DMS153 (cell line): ENCODE measurements around the gene TPT1.
A peak's percentile ranks its signal among the peaks of the same experiment; 100 is the strongest.
"Not testable (repeated sequence)": the region's sequence is repeated elsewhere in the genome, so short reads cannot be mapped to it uniquely, and the experiment has no call there.

ENCODE experiments used
- DNase-seq: peaks from one replicate; lab custom pipeline; 2025; lab: John Stamatoyannopoulos, UW

TPT1 gene

DNA sequence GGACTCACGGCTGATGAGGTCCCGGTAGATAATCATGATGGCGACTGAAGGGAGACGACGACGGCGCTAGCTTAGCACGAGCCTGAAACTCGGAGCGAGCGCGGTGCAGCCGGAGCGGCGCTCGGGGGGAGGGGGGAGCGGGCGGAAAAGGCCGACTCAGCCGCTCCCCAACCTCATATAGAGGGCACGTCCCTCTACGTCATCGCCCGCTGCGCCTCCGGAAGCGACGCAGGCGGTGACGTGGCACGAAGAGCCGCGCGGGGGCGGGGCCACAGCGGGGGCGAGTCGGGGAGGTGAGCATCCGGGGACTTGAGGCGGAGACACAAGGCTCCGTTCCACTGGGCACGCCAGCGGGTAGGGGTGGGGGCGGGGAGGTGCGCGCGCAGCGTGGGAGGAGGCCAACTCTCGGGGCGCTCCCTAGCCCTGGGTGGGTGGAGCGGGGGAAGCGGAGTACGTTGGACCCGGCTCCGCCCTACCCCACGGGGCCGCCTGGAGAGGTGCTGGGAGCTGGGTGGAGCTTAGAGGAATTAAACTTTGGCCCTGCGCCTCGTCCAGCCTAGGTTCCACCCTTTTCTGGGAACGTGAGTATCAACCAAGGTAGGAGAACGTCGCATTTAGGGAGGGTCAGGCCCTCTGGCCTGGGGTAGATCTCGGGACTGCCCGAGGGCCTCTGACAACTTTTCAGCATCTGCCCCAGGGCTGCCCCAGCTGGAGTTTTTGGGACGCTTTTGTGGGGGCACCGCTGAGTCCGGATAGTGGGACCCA lies at the start of gene TPT1:
Gene TPT1 (minus strand): TSS at position 150 of the 765 bp plus-strand sequence. CDS start 114 bp downstream, at position 36.
- DNase-seq, result peak; percentile 97

- not testable (repeated sequence) for DNase-seq
These were observed 49.4 kb upstream of the TPT1 start for GRCh38 chr13:45390348-45390747.

DNA sequence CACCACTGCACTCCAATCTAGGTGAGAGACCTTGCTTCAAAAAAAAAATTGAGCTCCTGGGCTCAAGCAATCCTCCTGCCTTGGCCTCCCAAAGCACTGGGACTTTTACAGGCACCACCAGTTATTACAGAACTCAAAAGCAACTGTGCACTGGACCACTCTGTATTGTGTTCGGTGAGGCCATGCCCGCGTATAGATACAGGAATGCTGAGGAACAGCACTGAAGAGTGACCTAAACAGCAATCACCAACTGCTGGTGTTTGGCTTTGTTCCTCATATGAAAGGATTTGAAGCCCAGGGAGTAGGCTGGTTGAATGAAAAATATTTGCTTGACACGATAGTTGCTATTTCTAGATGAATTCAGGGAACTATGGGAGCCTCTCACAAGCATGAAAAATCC lies 47.7 kb upstream of the TPT1 start:
- DNase-seq, result no peak

DNA sequence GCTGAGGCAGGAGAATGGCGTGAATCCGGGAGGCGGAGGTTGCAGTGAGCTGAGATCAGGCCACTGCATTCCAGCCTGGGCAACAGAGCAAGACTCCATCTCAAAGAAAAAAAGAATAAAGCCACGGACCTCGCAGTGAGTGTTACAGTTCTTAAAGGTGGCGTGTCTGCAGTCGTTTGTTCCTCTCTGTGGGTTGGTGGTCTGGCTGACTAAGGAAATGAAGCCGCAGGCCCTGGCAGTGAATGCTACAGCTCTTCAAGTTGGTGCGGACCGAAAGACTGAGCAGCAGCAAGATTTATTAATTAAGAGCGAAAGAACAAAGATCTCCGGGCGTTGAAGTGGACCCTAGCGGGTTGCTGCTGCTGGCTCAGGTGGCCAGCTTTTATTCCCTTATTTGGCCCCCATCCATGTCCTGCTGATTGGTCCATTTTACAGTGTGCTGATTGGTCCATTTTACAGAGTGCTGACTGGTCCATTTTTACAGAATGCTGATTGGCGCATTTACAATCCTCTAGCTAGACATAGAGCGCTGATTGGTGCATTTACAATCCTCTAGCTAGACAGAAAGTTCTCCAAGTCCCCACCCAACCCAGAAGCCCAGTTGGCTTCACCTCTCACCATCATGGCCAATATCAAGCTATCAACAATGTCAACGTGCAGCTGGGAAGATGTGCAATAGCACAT lies 46.1 kb upstream of the TPT1 start:
- DNase-seq, result not testable (repeated sequence)

DNA sequence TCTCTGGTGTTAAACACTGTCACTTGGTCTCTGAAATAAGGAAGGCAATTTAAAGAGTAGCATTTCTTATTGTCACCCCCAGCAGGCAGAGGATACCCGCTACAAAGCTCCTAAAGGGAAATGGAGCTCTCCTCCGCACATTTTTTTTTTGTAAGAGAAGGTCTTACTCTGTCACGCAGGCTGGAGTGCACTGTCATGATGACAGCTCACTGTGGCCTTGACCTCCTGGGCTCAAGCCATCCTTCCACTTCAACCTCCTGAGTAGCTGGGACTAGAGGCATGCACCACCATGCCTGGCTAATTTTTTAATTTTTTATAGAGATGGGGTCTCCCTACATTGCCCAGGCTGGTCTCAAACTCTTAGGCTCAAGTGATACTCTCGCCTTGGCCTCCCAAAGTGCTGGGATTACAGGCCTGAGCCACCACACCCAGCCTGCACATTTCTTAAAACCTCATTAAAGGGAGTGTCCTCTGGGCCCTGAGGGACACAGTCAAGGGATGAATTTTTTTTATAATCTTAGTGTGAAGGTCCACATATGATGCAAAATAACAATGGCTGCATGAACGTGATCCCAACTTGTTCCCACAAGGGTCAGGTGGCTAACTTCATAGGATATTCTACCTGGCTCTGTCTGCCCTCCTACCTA lies 45.0 kb upstream of the TPT1 start:
- DNase-seq, result no peak

DNA sequence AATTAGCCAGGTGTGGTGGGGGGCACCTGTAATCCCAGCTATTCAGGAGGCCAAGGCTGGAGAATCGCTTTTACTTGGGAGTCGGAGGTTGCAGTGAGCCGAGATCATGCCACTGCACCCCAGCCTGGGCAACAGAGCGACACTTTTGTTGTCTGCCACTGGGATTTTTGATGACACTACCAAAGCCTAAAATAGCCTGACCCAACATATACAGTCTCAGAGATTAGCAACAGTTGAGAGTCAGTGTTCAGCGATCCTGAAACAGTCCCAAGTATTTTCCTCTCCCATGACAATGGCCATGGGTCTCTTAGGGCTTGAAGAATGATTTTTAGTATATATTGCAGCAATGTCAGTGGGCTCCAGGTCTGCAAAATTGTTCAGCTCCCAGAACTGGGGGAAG lies 44.3 kb upstream of the TPT1 start:
- DNase-seq, result no peak

- DNase-seq, result no peak
These were observed 43.6 kb upstream of the TPT1 start for GRCh38 chr13:45384474-45385174.

GRCh38 chr13:45382739-45383138 lies 41.8 kb upstream of the TPT1 start:
- not testable (repeated sequence) for DNase-seq

DNA sequence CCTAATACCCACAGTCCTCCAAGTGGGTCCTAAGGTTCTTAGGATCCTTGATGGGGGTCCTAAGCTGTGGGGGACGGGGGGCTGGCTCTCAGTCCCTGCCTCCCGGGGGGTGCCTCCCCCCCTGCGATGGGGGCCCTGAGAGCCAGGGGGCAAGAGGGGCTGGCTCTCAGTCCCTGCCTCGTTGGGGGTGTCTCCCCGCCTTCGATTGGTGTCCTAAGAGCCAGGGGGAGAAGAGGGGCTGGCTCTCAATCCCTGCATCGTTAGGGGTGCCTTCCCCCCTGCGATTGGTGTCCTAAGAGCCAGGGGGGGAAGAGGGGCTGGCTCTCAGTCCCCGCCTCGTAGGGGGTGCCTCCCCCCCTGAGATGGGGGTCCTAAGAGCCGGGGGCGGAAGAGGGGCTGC lies 40.2 kb upstream of the TPT1 start:
- no peak for DNase-seq

DNA sequence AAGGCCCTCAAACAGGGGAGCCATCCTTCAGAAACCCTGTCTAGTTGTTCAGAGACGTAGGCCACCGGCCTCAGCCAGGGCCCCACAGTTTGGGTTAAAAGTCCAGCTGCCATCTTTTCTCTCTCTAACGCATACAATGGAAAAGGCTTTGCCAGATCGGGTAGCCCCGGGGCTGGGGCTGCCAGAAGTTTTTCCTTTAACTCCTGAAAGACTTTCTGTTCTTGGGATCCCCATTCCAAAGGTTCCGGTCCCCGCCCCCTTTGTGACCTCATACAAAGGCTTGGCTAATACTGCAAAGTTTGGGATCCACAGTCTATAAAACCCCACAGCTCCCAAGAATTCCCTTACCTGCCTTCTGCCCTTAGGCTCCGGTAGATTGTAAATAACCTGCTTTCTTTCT lies 39.7 kb upstream of the TPT1 start:
- not testable (repeated sequence) for DNase-seq

- DNase-seq, result not testable (repeated sequence)
These were observed 38.5 kb upstream of the TPT1 start for GRCh38 chr13:45379516-45379915.

DNA sequence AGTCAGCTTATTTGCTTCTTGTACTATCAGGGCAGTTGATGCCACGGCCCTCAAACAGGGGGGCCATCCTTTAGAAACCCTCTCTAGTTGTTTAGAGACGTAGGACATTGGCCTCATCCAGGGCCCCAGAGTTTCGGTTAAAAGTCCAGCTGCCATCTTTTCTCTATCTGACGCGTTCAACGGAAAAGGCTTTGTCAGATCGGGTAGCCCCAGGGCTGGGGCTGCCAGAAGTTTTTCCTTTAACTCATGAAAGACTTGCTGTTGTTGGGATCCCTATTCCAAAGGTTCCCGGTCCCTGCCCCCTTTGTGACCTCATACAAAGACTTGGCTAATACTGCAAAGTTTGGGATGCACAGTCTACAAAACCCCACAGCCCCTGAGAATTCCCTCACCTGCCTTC lies 37.8 kb upstream of the TPT1 start:
- DNase-seq, result not testable (repeated sequence)

- DNase-seq, result not testable (repeated sequence)
These were observed 36.3 kb upstream of the TPT1 start for GRCh38 chr13:45377314-45377713.

GRCh38 chr13:45376651-45377050 lies 35.7 kb upstream of the TPT1 start:
- DNase-seq, result not testable (repeated sequence)

GRCh38 chr13:45374917-45375316 lies 33.9 kb upstream of the TPT1 start:
- DNase-seq, result no peak

DNA sequence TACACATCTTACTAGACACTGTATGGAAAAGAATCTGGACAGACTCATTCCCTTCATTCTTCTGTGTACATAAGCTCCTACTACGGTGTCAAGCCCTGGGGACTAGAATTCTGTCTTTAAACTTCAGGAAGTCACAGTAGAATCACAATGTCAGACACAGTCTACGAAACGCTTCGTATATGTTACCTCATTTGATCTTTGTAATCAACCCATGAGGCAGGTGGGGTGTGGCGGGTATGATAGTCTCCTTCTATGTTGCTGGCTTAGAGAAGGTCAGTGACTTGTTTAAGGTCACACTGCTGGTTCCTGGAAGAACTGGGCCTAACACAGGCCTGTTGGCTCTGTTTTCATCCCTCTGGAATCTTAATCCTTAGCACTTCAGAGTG lies 32.2 kb upstream of the TPT1 start:
- no peak for DNase-seq

- DNase-seq, result no peak
These were observed 31.5 kb upstream of the TPT1 start for GRCh38 chr13:45372189-45373161.

DNA sequence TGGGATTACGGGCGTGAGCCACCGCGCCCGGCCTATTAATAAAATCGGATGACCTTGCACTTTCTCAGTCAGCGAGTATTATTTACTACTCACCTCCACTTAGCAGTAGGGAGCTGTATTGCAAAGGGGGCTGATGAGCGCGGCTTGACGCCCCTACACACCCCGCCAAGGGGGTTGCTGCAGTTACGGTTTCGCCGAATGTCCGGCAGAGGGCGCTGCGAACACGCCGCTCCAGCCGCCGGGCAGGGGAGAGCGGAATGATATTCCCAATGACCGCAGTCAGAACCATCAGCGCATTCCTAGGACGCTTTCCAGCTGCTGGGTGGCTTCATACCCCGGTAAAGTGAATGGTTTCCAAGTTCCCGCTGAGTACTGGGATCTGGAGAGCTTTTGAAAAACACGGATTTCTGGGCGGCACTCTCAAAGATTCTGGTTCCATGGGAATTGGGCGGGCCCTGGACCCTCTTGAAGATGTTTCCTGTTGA lies 30.0 kb upstream of the TPT1 start:
- DNase-seq, result no peak

DNA sequence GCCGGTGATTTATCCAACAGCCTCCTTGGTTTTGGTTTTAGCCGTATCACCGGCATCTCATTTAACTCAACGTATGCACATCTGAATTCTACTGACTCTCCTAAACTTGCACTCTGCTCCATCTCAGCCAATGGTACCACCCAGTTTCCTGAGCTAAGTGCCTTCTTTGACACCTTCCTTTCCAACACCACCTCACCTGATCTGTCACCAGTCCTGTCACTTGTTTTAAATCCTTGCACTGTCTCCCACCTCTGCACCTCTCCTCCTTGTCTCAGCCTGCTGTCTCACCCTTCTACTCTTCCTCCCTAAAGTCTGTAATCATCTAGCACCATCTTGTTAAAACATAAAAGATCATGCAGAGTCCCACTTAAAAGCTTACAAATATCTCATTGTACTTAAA lies 28.1 kb upstream of the TPT1 start:
- DNase-seq, result no peak

DNA sequence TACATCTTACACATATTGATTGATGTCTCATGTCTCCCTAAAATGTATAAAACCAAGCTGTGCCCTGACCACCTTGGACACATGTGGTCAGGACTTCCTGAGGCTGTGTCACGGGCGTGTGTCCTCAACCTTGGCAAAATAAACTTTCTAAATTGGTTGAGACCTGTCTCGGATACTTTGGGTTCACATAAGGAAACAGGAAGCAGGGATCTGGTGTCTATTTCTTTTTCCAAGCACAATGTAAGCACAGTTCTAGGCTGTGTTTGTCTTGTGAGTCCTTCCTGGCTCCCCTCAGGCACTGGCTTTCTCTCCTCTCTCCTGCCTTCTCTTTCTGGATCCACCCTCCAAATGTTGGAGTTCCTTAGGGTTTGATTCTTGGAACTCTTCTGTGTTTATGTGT lies 27.6 kb upstream of the TPT1 start:
- peak; percentile 35 for DNase-seq

DNA sequence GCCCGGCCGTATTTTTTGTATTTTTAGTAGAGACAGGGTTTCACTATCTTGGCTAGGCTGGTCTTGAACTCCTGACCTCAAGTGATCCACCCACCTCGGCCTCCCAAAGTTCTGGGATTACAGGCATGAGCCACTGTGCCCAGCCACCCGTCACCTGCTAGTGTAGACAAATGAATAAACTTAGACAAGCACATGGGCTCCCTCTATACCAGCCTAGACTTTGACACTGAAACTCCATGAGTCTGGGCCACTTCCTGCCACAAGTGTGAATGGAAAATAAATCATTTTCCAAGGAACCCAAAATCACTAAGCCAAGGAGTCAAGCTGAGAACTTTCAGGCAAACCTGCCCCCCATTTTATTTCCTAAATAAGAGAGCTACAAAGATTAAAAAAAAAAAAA lies 27.0 kb upstream of the TPT1 start:
- DNase-seq, result no peak
